HCT116 (cell line): Measurements from ENCODE around the gene PPIL4. TPM values are rescaled to one million over a fixed set of nuclear protein-coding genes. Genes with fewer than 3 reads are reported as not detected.

Source experiments
- ATAC-seq: fragments of 200-7000 bp; cut with Tn5 transposase; 2 replicates; pipeline ENCODE4 v1.9.1; 2020; ENCODE audit warnings: mild to moderate bottlenecking, moderate library complexity
- BruUV-seq: library from RNA; stranded (reverse); fragments of 400-500 nt; replicated peaks from 2 replicates; lab custom pipeline; 2021; lab: Mats Ljungman, UMichigan
- CTCF ChIA-PET: fragments of 300-600 bp; sonication (Branson Sonifier 250); formaldehyde crosslinking; loops from one replicate; lab custom pipeline; 2021; ENCODE audit warnings: antibody characterized with exemption; lab: Charles Lee
- POLR2A ChIA-PET: fragments of 300-600, 350-600 bp; sonication (Branson Sonifier 250); formaldehyde crosslinking; loops from one replicate; lab custom pipeline; 2021; ENCODE audit warnings: antibody characterized with exemption; lab: Charles Lee
- RAD21 ChIA-PET, 2 experiments: fragments of 300-600 bp; sonication (Branson Sonifier 250); formaldehyde crosslinking; loops; one replicate each; lab custom pipeline; 2023; ENCODE audit warnings: low total read pairs in 2 of 2; ENCODE audit not compliant: uncharacterized antibody in 2 of 2, unreplicated experiment in 2 of 2, low non-redundant PET in 1 of 2; lab: Charles Lee
- DNase-seq: peaks from one replicate; pipeline ENCODE4 v3.0.0-alpha.2; 2010; ENCODE audit warnings: low read depth, low spot score
- H2AFZ ChIP-seq: fragments of 200-600 bp; shearing (Covaris generic), sonication (generic); 2 replicates; pipeline ENCODE4 v1.6.1; 2017; ENCODE audit warnings: low read depth, mixed run types, mixed read lengths, antibody characterized with exemption, low read length; ENCODE audit not compliant: poor library complexity, severe bottlenecking
- H3K27ac ChIP-seq: 2 replicates; pipeline ENCODE4 v1.5.1; 2012; ENCODE audit warnings: low read depth, low read length
- H3K27me3 ChIP-seq: fragments of 200-600 bp; sonication (generic); 2 replicates; pipeline ENCODE4 v1.6.1; 2016; ENCODE audit warnings: mixed run types, low read length, mixed read lengths; ENCODE audit not compliant: insufficient read depth
- H3K36me3 ChIP-seq, 2 experiments: fragments of 200-500 bp in 1 of 2; fragments of 200-600 bp in 1 of 2; sonication (Bioruptor generic) in 1 of 2; sonication (generic) in 1 of 2; 2 replicates each; pipeline versions ENCODE4 v1.5.1 to v1.6.1; 2014 to 2016; ENCODE audit warnings: low read length in 2 of 2, inconsistent platforms in 1 of 2, mixed read lengths in 1 of 2, mixed run types in 1 of 2; ENCODE audit not compliant: insufficient read depth in 2 of 2, control insufficient read depth in 1 of 2
- H3K4me1 ChIP-seq, 2 experiments: fragments of 200-600 bp in 1 of 2; sonication (generic) in 1 of 2; 2 replicates each; pipeline versions ENCODE4 v1.5.1 to v1.6.1; 2012 to 2017; ENCODE audit warnings: low read length in 2 of 2, inconsistent platforms in 1 of 2, mild to moderate bottlenecking in 1 of 2, mixed read lengths in 1 of 2, mixed run types in 1 of 2, moderate library complexity in 1 of 2; ENCODE audit not compliant: insufficient read depth in 2 of 2, control insufficient read depth in 1 of 2
- H3K4me2 ChIP-seq: fragments of 200-600 bp; sonication (generic); 2 replicates; pipeline ENCODE4 v1.6.1; 2017; ENCODE audit warnings: mixed run types, low read length, mixed read lengths
- H3K4me3 ChIP-seq, 2 experiments: fragments of 200-600 bp in 1 of 2; sonication (generic) in 1 of 2; replicated peaks in 1 of 2; 2 replicates each; pipeline ENCODE4 v1.5.1; 2011 to 2016; ENCODE audit warnings: low read length in 2 of 2, control low read depth in 1 of 2, low read depth in 1 of 2, mild to moderate bottlenecking in 1 of 2, mixed read lengths in 1 of 2, mixed run types in 1 of 2
- H3K79me2 ChIP-seq: fragments of 200-600 bp; sonication (generic); 2 replicates; pipeline ENCODE4 v1.6.1; 2017; ENCODE audit warnings: mild to moderate bottlenecking, mixed run types, low read length, moderate library complexity, mixed read lengths; ENCODE audit not compliant: insufficient read depth
- H3K9ac ChIP-seq: fragments of 200-600 bp; sonication (generic); 2 replicates; pipeline ENCODE4 v1.6.1; 2016; ENCODE audit warnings: low read length, mixed read lengths
- H3K9me2 ChIP-seq: fragments of 200-600 bp; sonication (generic), shearing (Covaris generic); 2 replicates; pipeline ENCODE4 v1.6.1; 2017; ENCODE audit warnings: mixed run types, mild to moderate bottlenecking, moderate library complexity; ENCODE audit not compliant: insufficient read depth
- H3K9me3 ChIP-seq, 2 experiments: fragments of 200-500 bp in 1 of 2; fragments of 200-600 bp in 1 of 2; sonication (Bioruptor generic) in 1 of 2; sonication (generic) in 1 of 2; 2 replicates each; pipeline ENCODE4 v1.6.1; 2014 to 2017; ENCODE audit warnings: low read length in 2 of 2, mixed read lengths in 2 of 2, inconsistent platforms in 1 of 2, low read depth in 1 of 2, mild to moderate bottlenecking in 1 of 2, mixed run types in 1 of 2, moderate library complexity in 1 of 2; ENCODE audit not compliant: control insufficient read depth in 1 of 2, insufficient read depth in 1 of 2
- H4K20me1 ChIP-seq: fragments of 200-600 bp; sonication (generic), shearing (Covaris generic); 2 replicates; pipeline ENCODE4 v1.6.1; 2017; ENCODE audit warnings: mixed run types, mild to moderate bottlenecking, moderate library complexity; ENCODE audit not compliant: insufficient read depth
- EZH2 ChIP-seq: fragments of 200-600 bp; sonication (generic); IDR thresholded peaks from 2 replicates; pipeline ENCODE4 v1.6.1; 2017; ENCODE audit warnings: antibody characterized with exemption, mixed run types
- JUND ChIP-seq: IDR thresholded peaks from 2 replicates; pipeline ENCODE4 v1.6.1; 2012
- POLR2A ChIP-seq: IDR thresholded peaks from 2 replicates; pipeline ENCODE4 v1.7.0; 2011; ENCODE audit warnings: borderline replicate concordance; ENCODE audit not compliant: insufficient read depth, insufficient read length; ENCODE audit errors: extremely low read depth
- RAD21 ChIP-seq: IDR thresholded peaks from 2 replicates; pipeline ENCODE4 v1.6.1; 2012; ENCODE audit warnings: low read depth, mild to moderate bottlenecking
- SP1 ChIP-seq: IDR thresholded peaks from 2 replicates; pipeline ENCODE4 v1.6.1; 2012; ENCODE audit warnings: low read depth
- TCF7L2 ChIP-seq: IDR thresholded peaks from 2 replicates; pipeline ENCODE4 v1.7.0; 2011; ENCODE audit warnings: borderline replicate concordance, inconsistent platforms; ENCODE audit not compliant: insufficient read depth, insufficient read length; ENCODE audit errors: extremely low read depth
- YY1 ChIP-seq: IDR thresholded peaks from 2 replicates; pipeline ENCODE4 v1.6.1; 2011; ENCODE audit warnings: low read length, low read depth, moderate library complexity, mild to moderate bottlenecking; ENCODE audit not compliant: insufficient replicate concordance; ENCODE audit errors: extremely low read depth
- intact Hi-C: fragments of 100-400 bp; cut with micrococcal nuclease; formaldehyde crosslinking; loops from 2 replicates; pipeline ENCODE4 v1.10.0; 2022
- total RNA-seq: library from RNA; stranded (reverse); gene quantifications from one replicate; pipeline ENCODE4 v1.2.1, GENCODE V29; 2021; ENCODE audit not compliant: unreplicated experiment
- TF ChIP-seq, protein P1 (sequence below), 3 experiments: fragments of 200-600 bp in 1 of 3; sonication (generic) in 1 of 3; IDR thresholded peaks in 2 of 3; conservative IDR thresholded peaks in 1 of 3; 2 replicates each; pipeline ENCODE4 v1.5.1; 2012 to 2017; ENCODE audit warnings: low read depth in 2 of 3, low read length in 2 of 3, antibody characterized with exemption in 1 of 3, borderline replicate concordance in 1 of 3, control low read depth in 1 of 3, mild to moderate bottlenecking in 1 of 3, mixed read lengths in 1 of 3, mixed run types in 1 of 3, moderate library complexity in 1 of 3; ENCODE audit not compliant: insufficient read depth in 1 of 3
- TF ChIP-seq, protein P2 (sequence below): IDR thresholded peaks from 2 replicates; pipeline ENCODE4 v1.6.1; 2012
- TF ChIP-seq, protein P3 (sequence below): IDR thresholded peaks from 2 replicates; pipeline ENCODE4 v1.6.1; 2012
- TF ChIP-seq, protein P4 (sequence below): IDR thresholded peaks from 2 replicates; pipeline ENCODE4 v1.6.1; 2012; ENCODE audit warnings: low read depth

Gene PPIL4
- total RNA-seq, 1 experiment from 2014 or later: 31.0 TPM

DNA sequence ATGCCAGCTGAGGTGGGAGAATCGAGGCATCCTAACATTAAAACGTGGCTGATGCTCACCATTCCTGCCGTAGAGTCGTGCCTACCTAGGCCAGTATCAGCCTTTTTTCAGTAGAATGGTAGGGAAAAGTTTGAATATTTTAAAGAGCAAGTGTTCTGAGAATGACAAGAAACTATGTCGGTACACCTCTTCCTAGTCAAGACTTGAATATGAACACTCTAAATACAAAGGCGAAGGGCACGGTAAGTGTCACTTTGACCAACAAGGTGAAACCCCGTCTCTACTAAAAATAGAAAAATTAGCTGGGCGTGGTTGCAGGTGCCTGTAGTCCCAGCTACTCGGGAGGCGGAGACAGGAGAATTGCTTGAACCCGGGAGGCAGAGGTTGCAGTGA is 21.3 kb upstream of the PPIL4 start:
- H3K9ac ChIP-seq: peak overlapping the region; percentile 90
- TF ChIP-seq YY1: no peak
- no peak for TF ChIP-seq JUND
- no peak for TF ChIP-seq EZH2
- TF ChIP-seq TCF7L2: no peak
- TF ChIP-seq RAD21: no peak
- POLR2A ChIA-PET: no interaction called here
- no peaks in the 10 kb centered on the region for H3K9me2 ChIP-seq
- H4K20me1 ChIP-seq: no peaks in the 10 kb centered on the region
- no peak for DNase-seq
- H2AFZ ChIP-seq: no peak overlapping the region
- H3K36me3 ChIP-seq: no peaks in the 10 kb centered on the region
- no peaks in the 10 kb centered on the region for H3K9me3 ChIP-seq
- CTCF ChIA-PET: no interaction called here
- intact Hi-C loops: loop anchor here (5.0 kb wide), 2 partner anchors 80 to 150 kb away; partner anchors contain the start of genes KATNA1 and LATS1
- RAD21 ChIA-PET: no interaction called here
- H3K4me3 ChIP-seq: peak overlapping the region; percentile 86 to 94
- no peak for ATAC-seq
- peak overlapping the region; percentile 71 for H3K27ac ChIP-seq
- H3K4me1 ChIP-seq: peaks cover 8 to 12% of the 10 kb centered on the region in 2 experiments; a peak in 3 of 4 replicates
- H3K27me3 ChIP-seq: no peaks in the 10 kb centered on the region
- peaks cover 24% of the 10 kb centered on the region for H3K79me2 ChIP-seq
- no TSS peak for BruUV-seq
- peak overlapping the region; percentile 83 for H3K4me2 ChIP-seq

DNA sequence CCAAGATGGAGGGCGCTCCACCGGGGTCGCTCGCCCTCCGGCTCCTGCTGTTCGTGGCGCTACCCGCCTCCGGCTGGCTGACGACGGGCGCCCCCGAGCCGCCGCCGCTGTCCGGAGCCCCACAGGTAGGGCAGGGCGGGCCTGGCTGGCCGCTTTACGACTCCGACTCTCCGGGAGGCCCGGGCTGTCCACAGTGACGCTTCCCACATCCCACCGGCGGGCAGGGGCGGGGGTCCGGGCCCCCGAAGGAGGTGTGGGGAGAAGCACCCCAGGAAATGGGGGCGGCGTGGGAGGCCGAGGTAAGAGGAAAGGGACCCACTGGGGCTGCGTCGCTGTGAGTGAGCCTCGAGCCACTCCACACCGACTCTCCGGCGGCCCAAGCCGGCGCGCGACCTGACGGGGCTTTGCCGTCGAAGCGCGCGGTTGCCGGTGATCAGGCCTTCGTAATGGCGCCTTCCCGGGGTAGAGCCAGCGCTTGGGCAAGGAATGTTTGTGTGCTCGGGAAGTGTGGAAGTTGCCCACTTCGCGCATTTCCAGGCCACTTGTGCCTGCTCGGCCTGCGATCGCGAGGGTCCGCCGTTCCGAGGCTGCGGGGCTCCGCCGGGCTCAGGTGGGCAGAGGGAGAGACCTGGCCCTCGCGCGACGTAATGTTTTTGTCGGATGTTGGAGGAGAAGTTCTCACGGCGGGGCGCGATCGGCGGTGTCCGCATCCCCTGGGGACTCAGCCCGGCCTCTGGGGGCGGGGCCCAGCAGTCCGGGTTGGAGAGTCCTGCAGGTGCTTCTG is 20.8 kb upstream of the PPIL4 start:
- peak overlapping the region; percentile 90 for H3K9ac ChIP-seq
- CTCF ChIA-PET: interaction anchor here (0.6 kb wide), 2 partner anchors 21 to 79 kb away, joined by 3 read pairs; partner anchors contain the start of gene PPIL4
- no peaks in the 10 kb centered on the region for H3K27me3 ChIP-seq
- H3K9me2 ChIP-seq: no peaks in the 10 kb centered on the region
- BruUV-seq: no TSS peak
- H3K27ac ChIP-seq: peak overlapping the region; percentile 71
- H3K36me3 ChIP-seq: no peaks in the 10 kb centered on the region
- peaks cover 22% of the 10 kb centered on the region for H3K79me2 ChIP-seq
- H3K4me2 ChIP-seq: peak overlapping the region; percentile 83
- no peak overlapping the region for H2AFZ ChIP-seq
- peak; percentile 52 for ATAC-seq
- H3K4me1 ChIP-seq: peaks cover 8 to 12% of the 10 kb centered on the region in 2 experiments; a peak in 3 of 4 replicates
- no peaks in the 10 kb centered on the region for H4K20me1 ChIP-seq
- no peak for DNase-seq
- no peaks in the 10 kb centered on the region for H3K9me3 ChIP-seq
- POLR2A ChIA-PET: interaction anchor here (0.6 to 0.8 kb wide), 3 partner anchors 20 to 31 kb away, joined by 3 to 5 read pairs (median 3); no protein-coding TSS in a partner anchor
- H3K4me3 ChIP-seq: peak overlapping the region; percentile 86 to 94
- intact Hi-C loops: loop anchor here (5.0 kb wide), 2 partner anchors 81 to 151 kb away; partner anchors contain the start of genes KATNA1 and LATS1
- RAD21 ChIA-PET: interaction anchor here (0.6 to 0.7 kb wide), 4 partner anchors 10 to 538 kb away, joined by 3 to 5 read pairs (median 3); no protein-coding TSS in a partner anchor
- TF ChIP-seq, protein P1, sequence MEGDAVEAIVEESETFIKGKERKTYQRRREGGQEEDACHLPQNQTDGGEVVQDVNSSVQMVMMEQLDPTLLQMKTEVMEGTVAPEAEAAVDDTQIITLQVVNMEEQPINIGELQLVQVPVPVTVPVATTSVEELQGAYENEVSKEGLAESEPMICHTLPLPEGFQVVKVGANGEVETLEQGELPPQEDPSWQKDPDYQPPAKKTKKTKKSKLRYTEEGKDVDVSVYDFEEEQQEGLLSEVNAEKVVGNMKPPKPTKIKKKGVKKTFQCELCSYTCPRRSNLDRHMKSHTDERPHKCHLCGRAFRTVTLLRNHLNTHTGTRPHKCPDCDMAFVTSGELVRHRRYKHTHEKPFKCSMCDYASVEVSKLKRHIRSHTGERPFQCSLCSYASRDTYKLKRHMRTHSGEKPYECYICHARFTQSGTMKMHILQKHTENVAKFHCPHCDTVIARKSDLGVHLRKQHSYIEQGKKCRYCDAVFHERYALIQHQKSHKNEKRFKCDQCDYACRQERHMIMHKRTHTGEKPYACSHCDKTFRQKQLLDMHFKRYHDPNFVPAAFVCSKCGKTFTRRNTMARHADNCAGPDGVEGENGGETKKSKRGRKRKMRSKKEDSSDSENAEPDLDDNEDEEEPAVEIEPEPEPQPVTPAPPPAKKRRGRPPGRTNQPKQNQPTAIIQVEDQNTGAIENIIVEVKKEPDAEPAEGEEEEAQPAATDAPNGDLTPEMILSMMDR (IDR thresholded peaks at IDR 0.05 in 2 of 3, conservative IDR thresholded peaks at IDR 0.05 in 1 of 3; ENCODE audit: borderline replicate concordance in 1 of 3, insufficient read depth in 1 of 3, low read depth in 2 of 3, low read length in 2 of 3): no peak
- no peak for TF ChIP-seq EZH2
- no peak for TF ChIP-seq SP1
- TF ChIP-seq, protein P2, sequence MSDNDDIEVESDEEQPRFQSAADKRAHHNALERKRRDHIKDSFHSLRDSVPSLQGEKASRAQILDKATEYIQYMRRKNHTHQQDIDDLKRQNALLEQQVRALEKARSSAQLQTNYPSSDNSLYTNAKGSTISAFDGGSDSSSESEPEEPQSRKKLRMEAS: 0 out of 2 replicates have a peak, but pooled peaks have one; percentile 20
- TF ChIP-seq, protein P3, sequence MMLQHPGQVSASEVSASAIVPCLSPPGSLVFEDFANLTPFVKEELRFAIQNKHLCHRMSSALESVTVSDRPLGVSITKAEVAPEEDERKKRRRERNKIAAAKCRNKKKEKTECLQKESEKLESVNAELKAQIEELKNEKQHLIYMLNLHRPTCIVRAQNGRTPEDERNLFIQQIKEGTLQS: no peak
- TF ChIP-seq RAD21: no peak
- TF ChIP-seq YY1: peak; percentile 77
- TF ChIP-seq POLR2A: no peak
- TF ChIP-seq, protein P4, sequence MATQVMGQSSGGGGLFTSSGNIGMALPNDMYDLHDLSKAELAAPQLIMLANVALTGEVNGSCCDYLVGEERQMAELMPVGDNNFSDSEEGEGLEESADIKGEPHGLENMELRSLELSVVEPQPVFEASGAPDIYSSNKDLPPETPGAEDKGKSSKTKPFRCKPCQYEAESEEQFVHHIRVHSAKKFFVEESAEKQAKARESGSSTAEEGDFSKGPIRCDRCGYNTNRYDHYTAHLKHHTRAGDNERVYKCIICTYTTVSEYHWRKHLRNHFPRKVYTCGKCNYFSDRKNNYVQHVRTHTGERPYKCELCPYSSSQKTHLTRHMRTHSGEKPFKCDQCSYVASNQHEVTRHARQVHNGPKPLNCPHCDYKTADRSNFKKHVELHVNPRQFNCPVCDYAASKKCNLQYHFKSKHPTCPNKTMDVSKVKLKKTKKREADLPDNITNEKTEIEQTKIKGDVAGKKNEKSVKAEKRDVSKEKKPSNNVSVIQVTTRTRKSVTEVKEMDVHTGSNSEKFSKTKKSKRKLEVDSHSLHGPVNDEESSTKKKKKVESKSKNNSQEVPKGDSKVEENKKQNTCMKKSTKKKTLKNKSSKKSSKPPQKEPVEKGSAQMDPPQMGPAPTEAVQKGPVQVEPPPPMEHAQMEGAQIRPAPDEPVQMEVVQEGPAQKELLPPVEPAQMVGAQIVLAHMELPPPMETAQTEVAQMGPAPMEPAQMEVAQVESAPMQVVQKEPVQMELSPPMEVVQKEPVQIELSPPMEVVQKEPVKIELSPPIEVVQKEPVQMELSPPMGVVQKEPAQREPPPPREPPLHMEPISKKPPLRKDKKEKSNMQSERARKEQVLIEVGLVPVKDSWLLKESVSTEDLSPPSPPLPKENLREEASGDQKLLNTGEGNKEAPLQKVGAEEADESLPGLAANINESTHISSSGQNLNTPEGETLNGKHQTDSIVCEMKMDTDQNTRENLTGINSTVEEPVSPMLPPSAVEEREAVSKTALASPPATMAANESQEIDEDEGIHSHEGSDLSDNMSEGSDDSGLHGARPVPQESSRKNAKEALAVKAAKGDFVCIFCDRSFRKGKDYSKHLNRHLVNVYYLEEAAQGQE: no peak
